Thyroid gland (tissue), 4 donors: Measurements from ENCODE around the gene REXO2. TPM values are rescaled to one million over a fixed set of nuclear protein-coding genes. Genes with fewer than 3 reads are reported as not detected.

Experiments used
- DNase-seq, 2 donors: peaks; one replicate each; pipeline ENCODE4 v3.0.0-alpha.2; 2019
- H3K27ac ChIP-seq, 3 donors: fragments of 200-600 bp; sonication (generic); 1 replicate in 2 of 3; 2 replicates in 1 of 3; pipeline ENCODE4 v1.5.1; 2016 to 2019; ENCODE audit warnings: mild to moderate bottlenecking in 1 of 3, moderate library complexity in 1 of 3
- H3K27me3 ChIP-seq: fragments of 200-600 bp; sonication (generic); one replicate; pipeline ENCODE4 v1.5.1; 2019
- H3K36me3 ChIP-seq, 2 donors: fragments of 200-600 bp; sonication (generic); one replicate each; pipeline ENCODE4 v1.5.1; 2016 to 2019
- H3K4me1 ChIP-seq, 2 donors: fragments of 200-600 bp; sonication (generic); one replicate each; pipeline ENCODE4 v1.5.1; 2017 to 2019
- H3K4me3 ChIP-seq, 3 donors: fragments of 200-600 bp; sonication (generic); replicated peaks in 1 of 3; 1 replicate in 2 of 3; 2 replicates in 1 of 3; pipeline ENCODE4 v1.5.1; 2016; ENCODE audit warnings: mild to moderate bottlenecking in 1 of 3
- H3K9me3 ChIP-seq: fragments of 200-600 bp; sonication (generic); one replicate; pipeline ENCODE4 v1.5.1; 2017
- CTCF ChIP-seq, 6 experiments: fragments of 200-600 bp in 3 of 6; fragments of 450-650 bp in 3 of 6; sonication (generic) in 3 of 6; IDR thresholded peaks; one replicate each; pipeline ENCODE4 v1.5.1; 2016 to 2019; ENCODE audit warnings: antibody characterized with exemption in 6 of 6, mild to moderate bottlenecking in 2 of 6, inconsistent platforms in 1 of 6, moderate library complexity in 1 of 6
- POLR2A ChIP-seq, 2 donors: fragments of 450-650 bp; IDR thresholded peaks; one replicate each; pipeline ENCODE4 v1.6.1; 2017; ENCODE audit warnings: antibody characterized with exemption in 2 of 2, mild to moderate bottlenecking in 2 of 2, moderate library complexity in 1 of 2
- WGBS, 2 donors: methylation state at CpG; one replicate each; pipeline ENCODE4 v1.1.5; 2017; 5-methylcytosine and 5-hydroxymethylcytosine counted together
- intact Hi-C: fragments of 100-400 bp; cut with DNase I; formaldehyde crosslinking; loops from one replicate; pipeline ENCODE4 v1.15.1; 2023
- total RNA-seq, 4 donors: library from RNA; depleted of rRNA; stranded (reverse); fragments of >200 nt; gene quantifications; one replicate each; pipeline ENCODE4 v1.2.3, GENCODE V29; 2016

The REXO2 gene
- total RNA-seq, 4 donors from 2014 or later, result 49.0 to 105 (median 63.0) TPM

GRCh38 chr11:114397349-114397982 lies 41.8 kb upstream of the REXO2 start:
- Histone ChIP-seq H3K27ac (no peak overlapping the region), H3K4me1 (peaks cover 14 to 15% of the 10 kb centered on the region in 2 donors)
- TF ChIP-seq POLR2A (IDR thresholded peaks at IDR 0.05) (no peak), CTCF (IDR thresholded peaks at IDR 0.05) (no peak)

DNA sequence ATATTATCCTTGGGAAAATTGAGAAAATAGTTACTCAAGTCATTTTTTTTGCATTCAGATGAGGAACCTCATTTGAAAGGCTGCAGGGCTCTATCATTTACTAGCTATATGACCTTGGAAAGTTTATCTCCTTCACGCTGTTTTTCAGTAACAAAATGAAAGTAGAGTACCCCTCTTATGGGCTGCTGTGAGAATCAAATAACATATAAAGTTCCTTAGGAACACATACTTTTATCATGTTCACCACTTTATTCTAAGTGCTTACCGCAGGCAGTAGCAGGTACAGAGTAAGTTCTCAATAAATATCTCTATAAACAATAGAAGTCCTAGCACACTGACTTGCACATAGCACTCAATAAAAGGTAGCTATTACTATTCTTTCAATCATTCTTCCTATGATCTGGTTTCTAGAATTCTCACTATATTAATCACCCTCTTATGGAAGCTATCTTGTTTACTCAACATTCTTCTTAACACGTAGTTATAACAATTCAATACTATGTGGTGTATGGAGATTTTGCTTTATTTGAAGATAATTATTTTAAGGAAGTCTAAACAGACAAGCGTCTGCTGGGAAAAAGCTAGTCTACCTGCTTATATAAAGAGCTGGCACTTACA lies 40.9 kb upstream of the REXO2 start:
- Histone ChIP-seq H3K9me3 (no peaks in the 10 kb centered on the region), H3K27me3 (no peaks in the 10 kb centered on the region), H3K4me1 (peaks cover 14 to 15% of the 10 kb centered on the region in 2 donors), H3K36me3 (no peaks in the 10 kb centered on the region), H3K4me3 (no peak overlapping the region), H3K27ac (no peak overlapping the region)
- no peak for TF ChIP-seq POLR2A (IDR thresholded peaks at IDR 0.05)
- no peak for TF ChIP-seq CTCF (IDR thresholded peaks at IDR 0.05)
- intact Hi-C loops, result no loop called here
- DNase-seq, result no peak
- 90 to 91% methylated on average over 4 of the region's 4 CpGs for WGBS, 2 donors

More at GRCh38 chr11:114397349-114397982, 41.8 kb upstream of the REXO2 start:
- Histone ChIP-seq H3K9me3 (no peaks in the 10 kb centered on the region), H3K4me3 (no peak overlapping the region), H3K36me3 (no peaks in the 10 kb centered on the region), H3K27me3 (no peaks in the 10 kb centered on the region)
- intact Hi-C loops, result no loop called here
- WGBS, 2 donors, result 90% methylated on average over 2 of the region's 2 CpGs
- DNase-seq, result no peak

GRCh38 chr11:114399490-114400215 lies 39.6 kb upstream of the REXO2 start:
- Histone ChIP-seq H3K27ac (peak overlapping the region; percentile 90 to 99 (median 98)), H3K27me3 (no peaks in the 10 kb centered on the region), H3K36me3 (no peaks in the 10 kb centered on the region), H3K9me3 (no peaks in the 10 kb centered on the region), H3K4me3 (peak overlapping the region; percentile 46 to 77 (median 59)), H3K4me1 (peaks cover 15 to 24% of the 10 kb centered on the region in 2 donors)
- intact Hi-C loops, result no loop called here
- peak; percentile 66 to 70 for DNase-seq
- TF ChIP-seq POLR2A (IDR thresholded peaks at IDR 0.05), result no peak
- 3 to 8% methylated on average over 13 to 26 of the region's 29 CpGs for WGBS, 2 donors

GRCh38 chr11:114400216-114400914 lies 38.9 kb upstream of the REXO2 start, which contains the start of the genes C11orf71 and RBM7:
Gene C11orf71 (minus strand): TSS chr11:114400511. CDS start chr11:114400331, 180 bp downstream.
Gene RBM7 (plus strand): TSS chr11:114400666. CDS start chr11:114400672, 6 bp downstream.
- DNase-seq, result peak; percentile 97 to 98
- no peaks in the 10 kb centered on the region for H3K9me3 ChIP-seq
- peak within 1 kb of the TSS; percentile 90 to 99 (median 98) for H3K27ac ChIP-seq
- H3K4me3 ChIP-seq, result peak within 1 kb of the TSS; percentile 46 to 77 (median 59)
- no peaks in the 10 kb centered on the region for H3K36me3 ChIP-seq
- 0 to 1% methylated on average over 35 to 44 of the region's 65 CpGs for WGBS, 2 donors
- intact Hi-C loops, result no loop called here
- H3K27me3 ChIP-seq, result no peaks in the 10 kb centered on the region
- peaks cover 15 to 24% of the 10 kb centered on the region in 2 donors for H3K4me1 ChIP-seq
- TF ChIP-seq POLR2A (IDR thresholded peaks at IDR 0.05) (peak; percentile 83 to 99), CTCF (IDR thresholded peaks at IDR 0.05) (peak in 1 of 6 experiments; percentile 10)

DNA sequence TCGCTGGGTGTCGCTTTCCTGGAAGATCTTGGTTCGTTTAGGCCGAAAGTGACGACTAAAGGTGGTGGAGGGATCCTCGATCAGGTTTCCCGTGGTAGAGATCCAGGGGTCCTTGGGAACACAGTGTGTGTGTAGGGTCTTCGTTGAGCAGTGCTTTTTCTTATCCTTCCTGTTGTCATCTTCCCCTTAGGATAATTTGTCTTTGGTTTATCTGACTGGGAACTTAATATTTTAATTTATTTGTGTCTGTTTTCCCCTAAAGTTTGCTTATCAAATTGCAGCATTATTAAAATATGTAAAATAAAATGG lies 38.4 kb upstream of the REXO2 start:
- Histone ChIP-seq H3K4me3 (peak overlapping the region; percentile 46 to 77 (median 59)), H3K4me1 (peaks cover 15 to 24% of the 10 kb centered on the region in 2 donors), H3K27ac (peak overlapping the region; percentile 90 to 99 (median 98)), H3K36me3 (peaks cover 2% of the 10 kb centered on the region in 2 donors), H3K9me3 (no peaks in the 10 kb centered on the region), H3K27me3 (no peaks in the 10 kb centered on the region)
- WGBS, 2 donors, result 0% methylated on average over 8 of the region's 8 CpGs
- no peak for DNase-seq
- TF ChIP-seq POLR2A (IDR thresholded peaks at IDR 0.05) (no peak), CTCF (IDR thresholded peaks at IDR 0.05) (no peak)
- intact Hi-C loops, result no loop called here
